GM21619 (cell line): Measurements from ENCODE around the gene BFSP1.
A peak's percentile ranks its signal among the peaks of the same experiment; 100 is the strongest.

ENCODE experiments used
- ATAC-seq: cut with Tn5 transposase; IDR thresholded peaks from one replicate; pipeline ENCODE4 v1.9.1; 2021; ENCODE audit not compliant: unreplicated experiment

Gene BFSP1

GRCh38 chr20:17524560-17524959, 6.6 kb downstream of the BFSP1 start:
- no peak for ATAC-seq

DNA sequence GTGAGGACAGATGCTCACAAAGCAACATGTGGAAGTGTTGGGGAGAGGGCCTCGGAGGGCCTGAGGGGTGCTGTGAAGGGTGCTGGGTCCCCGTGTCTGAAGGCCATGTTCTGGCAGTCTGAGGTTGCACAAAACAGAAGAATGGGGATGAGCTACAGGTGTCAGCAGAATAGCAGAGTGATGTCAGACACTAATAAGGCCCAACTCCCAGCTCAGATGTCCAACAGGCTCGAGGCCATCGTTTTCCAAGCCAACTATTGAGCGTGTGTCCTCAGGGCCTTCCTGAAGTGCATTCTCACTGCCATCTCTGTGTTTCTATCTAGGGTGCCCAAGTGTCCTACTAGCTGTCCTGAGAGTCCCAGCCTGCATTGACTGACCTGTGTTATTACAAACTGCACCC, 7.9 kb downstream of the BFSP1 start:
- ATAC-seq = no peak

- no peak for ATAC-seq
Measured at GRCh38 chr20:17522528-17522927, 8.7 kb downstream of the BFSP1 start.

GRCh38 chr20:17520583-17520982, 10.6 kb downstream of the BFSP1 start:
- ATAC-seq = no peak

DNA sequence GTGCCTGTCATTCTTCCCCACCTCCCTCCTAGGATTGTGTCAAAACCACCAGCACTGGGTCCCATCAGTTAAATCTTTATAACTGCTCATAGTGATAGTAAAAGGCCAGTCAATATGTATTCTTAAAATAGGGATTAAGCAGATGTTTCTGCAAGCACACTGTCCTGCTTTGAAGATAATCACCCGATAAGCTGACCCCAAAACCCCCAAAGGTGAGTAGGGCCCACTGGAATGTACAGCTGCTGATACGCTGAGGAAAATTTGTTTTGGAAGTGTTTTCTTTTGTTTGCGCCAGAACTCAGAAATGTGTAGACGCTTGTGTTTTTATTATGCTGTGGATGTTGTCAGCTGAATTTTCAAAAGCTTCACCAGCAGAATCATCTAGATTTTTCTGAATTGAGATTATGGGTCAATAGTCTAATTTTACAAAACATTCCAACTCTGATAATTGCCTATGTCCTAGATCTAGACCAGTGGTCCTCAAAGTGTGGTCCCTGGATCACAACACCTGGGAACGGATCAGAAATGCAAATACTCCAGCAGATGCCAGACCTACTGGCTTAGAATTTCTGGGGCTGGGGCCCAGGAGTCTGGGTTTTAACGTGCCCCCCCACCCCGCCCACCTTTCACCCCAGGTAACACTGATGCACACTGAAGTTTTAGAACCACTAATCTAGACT, 11.4 kb downstream of the BFSP1 start:
- no peak for ATAC-seq

DNA sequence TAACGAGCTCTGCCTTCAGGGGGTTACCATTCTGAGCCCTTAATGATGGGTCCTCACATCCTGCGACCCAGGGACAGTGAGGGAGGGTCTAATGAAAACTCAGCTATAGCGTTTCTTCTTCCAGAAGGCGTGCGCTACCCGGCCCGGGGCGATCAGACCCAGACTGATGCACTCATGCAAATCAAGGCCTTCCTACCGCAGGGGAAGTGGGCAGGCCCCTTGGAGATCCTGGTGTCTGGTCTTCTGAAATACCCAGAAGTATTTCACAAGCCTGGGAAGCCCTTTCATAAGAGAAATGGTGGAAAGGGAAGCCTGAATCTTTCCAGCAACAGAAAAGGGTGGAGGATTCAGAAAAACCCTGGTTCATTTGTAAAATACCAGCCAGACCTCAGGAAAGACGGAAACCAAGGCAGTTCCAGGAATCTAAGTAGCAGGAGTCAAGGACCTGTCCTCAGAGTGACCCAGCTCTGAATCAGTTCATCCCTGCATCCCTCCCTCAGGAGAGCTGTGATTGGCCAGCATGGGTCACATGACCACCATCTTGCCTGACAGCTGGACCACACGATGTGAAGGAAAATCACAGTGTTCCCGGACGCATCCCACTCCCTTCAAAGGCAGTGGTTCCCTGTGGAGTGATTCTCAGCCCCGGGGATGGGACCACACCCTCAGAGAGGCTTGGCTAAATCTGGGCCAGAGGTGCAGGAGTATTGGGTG, 12.7 kb downstream of the BFSP1 start:
- no peak for ATAC-seq

DNA sequence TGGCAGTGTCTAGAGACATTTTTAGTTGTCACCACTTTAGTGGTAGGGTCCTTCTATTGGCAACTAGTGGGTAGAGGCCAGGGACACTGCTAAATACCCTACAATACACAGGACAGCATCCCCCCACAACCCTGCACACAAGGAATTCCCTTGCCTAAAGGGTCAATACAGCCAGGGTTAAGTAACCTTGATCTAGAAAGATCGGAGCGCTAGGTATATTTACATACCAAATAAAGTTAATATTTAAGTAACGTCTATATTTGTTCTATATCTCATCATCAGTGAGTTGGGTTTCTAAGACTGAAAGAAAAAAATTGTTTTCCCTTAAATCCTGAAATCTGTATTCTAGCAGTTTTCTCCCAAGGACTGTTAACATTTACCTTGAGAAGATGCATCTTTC, 16.1 kb downstream of the BFSP1 start:
- ATAC-seq = no peak

- no peak for ATAC-seq
Measured at GRCh38 chr20:17513939-17514338, 17.2 kb downstream of the BFSP1 start.

DNA sequence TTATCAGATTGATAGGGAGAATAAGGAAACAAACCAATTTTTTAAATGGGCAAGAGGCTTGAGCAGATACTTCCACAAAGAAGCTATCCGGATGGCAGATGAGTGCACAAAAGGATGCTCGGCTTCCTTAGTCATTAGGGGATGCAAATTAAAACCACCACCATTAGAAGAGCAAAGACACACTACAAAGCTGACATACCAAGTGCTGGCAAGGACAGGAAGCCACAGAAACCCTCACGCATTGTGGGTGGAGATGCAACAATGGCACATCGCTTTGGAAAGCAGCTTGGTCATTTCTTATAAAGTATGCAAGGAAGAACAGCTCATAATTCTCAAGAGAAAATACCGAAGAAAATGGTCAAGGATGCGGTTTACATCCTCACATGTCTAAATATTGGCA, 19.8 kb downstream of the BFSP1 start:
- no peak for ATAC-seq

- ATAC-seq = no peak
Measured at GRCh38 chr20:17510548-17510947, 20.6 kb downstream of the BFSP1 start.

DNA sequence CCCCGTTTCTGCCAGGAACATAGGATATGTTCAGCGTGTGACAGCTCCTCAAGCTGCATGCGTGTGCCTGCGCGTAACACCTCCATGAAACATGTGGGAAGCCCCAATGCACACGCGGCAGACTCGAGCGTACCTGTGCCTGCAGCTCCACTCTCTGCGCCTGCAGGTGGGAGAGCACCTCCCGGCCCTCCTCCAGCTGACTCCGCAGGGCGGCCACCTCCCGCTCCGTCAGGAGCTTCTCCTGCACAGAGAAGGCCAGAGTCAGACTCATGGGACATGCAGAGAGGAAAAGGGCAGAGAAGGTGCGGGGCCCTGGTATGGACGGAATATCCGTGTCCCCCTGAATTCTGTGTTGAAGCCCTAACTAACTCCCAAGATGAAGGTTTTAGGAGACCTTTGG, 22.4 kb downstream of the BFSP1 start:
- no peak for ATAC-seq

- no peak for ATAC-seq
Measured at GRCh38 chr20:17507531-17507930, 23.6 kb downstream of the BFSP1 start.

- no peak for ATAC-seq
Measured at GRCh38 chr20:17507032-17507431, 24.1 kb downstream of the BFSP1 start.

GRCh38 chr20:17505636-17506517, 25.3 kb downstream of the BFSP1 start:
- ATAC-seq = peak; percentile 6

DNA sequence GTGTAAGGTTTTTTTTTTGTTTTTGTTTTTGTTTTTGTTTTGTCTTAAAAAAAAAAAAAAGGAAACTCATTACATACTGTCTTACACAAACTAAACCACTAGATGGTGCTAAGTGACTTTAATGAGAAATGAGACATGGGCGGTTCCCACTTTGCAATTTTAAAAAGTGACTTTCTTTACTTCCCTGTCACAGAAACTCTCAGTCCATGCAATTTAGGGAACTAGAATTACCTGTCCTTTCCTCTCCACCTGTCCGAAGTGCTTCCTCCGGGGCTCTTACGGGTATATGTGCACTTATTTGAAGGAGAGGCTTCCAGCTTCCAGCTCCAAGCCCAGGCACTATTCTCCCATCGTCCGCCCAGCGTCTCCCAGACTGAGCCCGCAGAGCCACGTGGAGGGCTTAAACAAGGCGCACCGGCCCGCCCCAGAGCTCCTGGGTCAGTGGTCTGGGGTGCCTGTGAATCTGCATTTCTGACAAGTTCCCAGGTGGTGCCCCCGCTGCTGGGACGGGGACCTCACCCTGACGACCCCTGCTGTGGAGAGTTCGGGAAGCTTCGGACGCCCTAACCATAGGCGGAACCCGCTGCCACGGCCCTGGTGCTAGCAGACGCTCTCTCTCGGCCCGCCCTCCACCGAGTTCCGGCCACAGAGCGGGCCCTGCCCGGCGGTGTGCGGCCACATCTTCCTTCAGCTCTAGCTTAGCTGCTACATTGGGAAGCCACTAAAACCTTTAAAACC, 26.1 kb downstream of the BFSP1 start:
- peak; percentile 66 for ATAC-seq

GRCh38 chr20:17504066-17504897, 26.9 kb downstream of the BFSP1 start:
- ATAC-seq = peak; percentile 25

DNA sequence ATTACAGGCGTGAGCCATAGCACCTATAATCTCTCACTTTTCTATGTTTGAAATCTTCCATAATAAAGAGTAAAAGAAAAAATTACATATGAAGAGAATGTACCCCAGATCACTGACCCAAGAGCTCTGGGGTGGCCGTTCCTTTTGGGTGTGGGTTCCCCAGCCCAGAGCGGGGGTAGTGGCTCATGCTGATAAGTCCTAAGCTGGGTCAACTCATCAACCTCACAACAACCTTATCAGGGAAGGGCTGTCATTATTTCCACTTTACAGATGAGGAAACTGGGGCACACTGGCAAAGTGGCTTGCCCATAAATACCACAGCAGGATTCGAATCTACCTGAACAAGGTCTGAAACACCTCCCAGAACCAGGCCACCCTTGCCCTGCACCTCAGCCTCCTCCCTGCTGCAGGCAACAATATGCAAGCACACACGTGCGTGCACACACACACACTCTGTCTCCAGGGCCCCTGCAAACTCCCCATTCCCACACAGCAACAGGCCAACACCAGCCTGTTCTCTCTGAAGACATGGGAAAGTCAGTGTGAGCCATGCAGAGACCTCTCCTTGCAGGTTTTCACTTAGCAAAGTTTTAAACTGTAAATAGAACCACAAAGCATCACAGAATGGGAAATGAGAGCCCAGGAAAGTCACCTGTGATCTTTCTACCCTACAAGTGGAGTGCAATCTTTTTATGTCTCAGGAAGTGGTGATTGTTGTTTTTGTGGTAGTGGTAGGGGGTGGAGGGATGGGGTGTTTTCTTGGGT, 27.7 kb downstream of the BFSP1 start:
- ATAC-seq = no peak

GRCh38 chr20:17502105-17502504, 29.1 kb downstream of the BFSP1 start:
- no peak for ATAC-seq

DNA sequence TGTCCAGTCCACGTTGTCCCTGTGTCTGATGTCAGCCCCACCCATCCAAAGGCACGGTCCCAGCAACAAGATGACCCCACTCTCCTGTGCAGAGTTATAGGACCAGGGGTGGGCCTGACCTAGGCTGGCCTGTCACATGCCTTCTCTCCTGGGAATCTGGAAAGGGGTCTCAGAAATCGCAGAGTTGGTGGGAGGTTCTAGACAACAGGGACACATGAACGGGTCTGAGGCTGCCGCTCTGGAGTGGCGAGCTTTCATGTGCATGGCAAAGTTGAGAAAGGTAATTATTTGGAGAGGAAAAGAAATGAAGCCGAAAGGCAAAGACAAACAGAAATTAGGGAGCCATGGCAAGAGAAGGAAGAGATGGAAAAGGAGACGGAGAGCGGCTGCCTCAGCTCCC, 29.5 kb downstream of the BFSP1 start:
- ATAC-seq = no peak
